Loucy (cell line): Measurements from ENCODE around the gene ANKRD63.

Experiments used
- H2AFZ ChIP-seq: fragments of 200-600 bp; sonication (generic); 2 replicates; pipeline ENCODE4 v1.6.0; 2016; ENCODE audit warnings: antibody characterized with exemption, mild to moderate bottlenecking, low read length, moderate library complexity
- H3F3A ChIP-seq: fragments of 200-600 bp; 2 replicates; pipeline ENCODE4 v1.6.0; 2016; ENCODE audit warnings: antibody characterized with exemption, low read depth, mild to moderate bottlenecking
- H3K27me3 ChIP-seq: fragments of 200-600 bp; sonication (generic); 2 replicates; pipeline ENCODE4 v1.6.1; 2014; ENCODE audit warnings: low read length, mild to moderate bottlenecking; ENCODE audit not compliant: insufficient read depth, poor library complexity, severe bottlenecking
- H3K36me3 ChIP-seq: fragments of 200-600 bp; sonication (generic); 2 replicates; pipeline ENCODE4 v1.6.1; 2016; ENCODE audit warnings: low read length; ENCODE audit not compliant: insufficient read depth
- H3K4me1 ChIP-seq: fragments of 200-600 bp; sonication (generic); 2 replicates; pipeline ENCODE4 v1.5.1; 2014; ENCODE audit warnings: low read length, mild to moderate bottlenecking; ENCODE audit not compliant: insufficient read depth, poor library complexity, severe bottlenecking
- H3K4me2 ChIP-seq: fragments of 200-600 bp; sonication (generic); 2 replicates; pipeline ENCODE4 v1.6.0; 2014; ENCODE audit warnings: antibody characterized with exemption, low read length, low read depth, mild to moderate bottlenecking; ENCODE audit not compliant: poor library complexity, severe bottlenecking
- H3K4me3 ChIP-seq: fragments of 200-600 bp; sonication (generic); 2 replicates; pipeline ENCODE4 v1.5.1; 2014; ENCODE audit warnings: low read length, mild to moderate bottlenecking, mixed read lengths; ENCODE audit not compliant: poor library complexity, severe bottlenecking
- H3K79me2 ChIP-seq: fragments of 200-600 bp; sonication (generic); 2 replicates; pipeline ENCODE4 v1.6.1; 2014; ENCODE audit warnings: low read length; ENCODE audit not compliant: insufficient read depth
- H3K9ac ChIP-seq: fragments of 200-600 bp; sonication (generic); 2 replicates; pipeline ENCODE4 v1.6.0; 2014; ENCODE audit warnings: mild to moderate bottlenecking, low read depth, low read length, moderate library complexity; ENCODE audit not compliant: poor library complexity, severe bottlenecking
- H3K9me2 ChIP-seq: fragments of 200-600 bp; sonication (generic); replicated peaks from 2 replicates; pipeline ENCODE4 v1.6.1; 2016; ENCODE audit warnings: low read depth, low read length, mixed read lengths
- H3K9me3 ChIP-seq: fragments of 200-600 bp; sonication (generic); 2 replicates; pipeline ENCODE4 v1.6.1; 2014; ENCODE audit warnings: mild to moderate bottlenecking, antibody characterized with exemption, low read length, low read depth; ENCODE audit not compliant: insufficient read depth
- H4K20me1 ChIP-seq: fragments of 200-600 bp; sonication (generic); 2 replicates; pipeline ENCODE4 v1.6.0; 2014; ENCODE audit warnings: antibody characterized with exemption, low read length, mild to moderate bottlenecking; ENCODE audit not compliant: insufficient read depth, poor library complexity, severe bottlenecking
- CTCF ChIP-seq: fragments of 200-600 bp; sonication (generic); conservative IDR thresholded peaks from 2 replicates; pipeline ENCODE4 v1.5.1; 2014; ENCODE audit warnings: mild to moderate bottlenecking, antibody characterized with exemption, low read length
- EZH2phosphoT487 ChIP-seq: fragments of 200-600 bp; IDR thresholded peaks from 2 replicates; pipeline ENCODE4 v1.6.1; 2018; ENCODE audit warnings: antibody characterized with exemption, mild to moderate bottlenecking, moderate library complexity, borderline replicate concordance

Gene ANKRD63

GRCh38 chr15:40238532-40239403 lies 44.1 kb downstream of the ANKRD63 start, which contains the start of gene PAK6:
TSS of gene PAK6 (plus strand) at chr15:40239063. CDS start at chr15:40264786, 25,723 bp downstream.
- Histone ChIP-seq H3K9me2 (no peaks in the 10 kb centered on the region), H3K9me3 (no peaks in the 10 kb centered on the region), H2AFZ (no peak within 1 kb of the TSS), H3K79me2 (no peaks in the 10 kb centered on the region), H3K4me1 (peaks cover 6% of the 10 kb centered on the region), H3F3A (no peaks in the 10 kb centered on the region), H3K4me2 (peak within 1 kb of the TSS; percentile 8), H4K20me1 (no peaks in the 10 kb centered on the region), H3K36me3 (no peaks in the 10 kb centered on the region), H3K9ac (no peak within 1 kb of the TSS), H3K27me3 (no peaks in the 10 kb centered on the region), H3K4me3 (no peak within 1 kb of the TSS)
- TF ChIP-seq CTCF (no peak), EZH2phosphoT487 (no peak)

- H3F3A ChIP-seq, result no peaks in the 10 kb centered on the region
- H3K9me3 ChIP-seq, result no peaks in the 10 kb centered on the region
- peaks cover 5% of the 10 kb centered on the region; the same call in 1 of the 2 replicates for H3K36me3 ChIP-seq
- H4K20me1 ChIP-seq, result no peaks in the 10 kb centered on the region
- TF ChIP-seq CTCF (no peak), EZH2phosphoT487 (no peak)
- H3K4me1 ChIP-seq, result peaks cover 6% of the 10 kb centered on the region
- H3K27me3 ChIP-seq, result no peaks in the 10 kb centered on the region
- H3K4me3 ChIP-seq, result no peak overlapping the region
- H3K4me2 ChIP-seq, result no peak overlapping the region
- H3K9me2 ChIP-seq, result no peaks in the 10 kb centered on the region
- H3K79me2 ChIP-seq, result no peaks in the 10 kb centered on the region
- no peak overlapping the region for H2AFZ ChIP-seq
- H3K9ac ChIP-seq, result no peak overlapping the region
Measured at GRCh38 chr15:40235201-40235885, 47.5 kb downstream of the ANKRD63 start.

GRCh38 chr15:40234783-40235182 lies 48.1 kb downstream of the ANKRD63 start:
- Histone ChIP-seq H3K4me3 (no peak overlapping the region), H3K9me3 (no peaks in the 10 kb centered on the region), H3K4me1 (peaks cover 6% of the 10 kb centered on the region), H3K27me3 (no peaks in the 10 kb centered on the region), H3K79me2 (no peaks in the 10 kb centered on the region), H3K9ac (no peak overlapping the region), H3F3A (no peaks in the 10 kb centered on the region), H3K9me2 (no peaks in the 10 kb centered on the region), H4K20me1 (no peaks in the 10 kb centered on the region), H3K36me3 (peaks cover 9% of the 10 kb centered on the region; the same call in 1 of the 2 replicates), H3K4me2 (no peak overlapping the region), H2AFZ (no peak overlapping the region)
- TF ChIP-seq EZH2phosphoT487, result no peak
- no peak for TF ChIP-seq CTCF
